HepG2 (cell line): ENCODE results near the gene EIF4G3.
"Not testable (repeated sequence)": the region's sequence is repeated elsewhere in the genome, so short reads cannot be mapped to it uniquely, and the experiment has no call there.

Experiments used
- ATF7-NPFF ChIP-seq: sonication (generic); formaldehyde crosslinking; IDR thresholded peaks from 2 replicates; pipeline ENCODE4 v1.8.1; 2023; ENCODE audit warnings: mild to moderate bottlenecking, low read depth, missing genetic modification reagents, moderate library complexity
- BHLHE40 ChIP-seq: IDR thresholded peaks from 2 replicates; pipeline ENCODE4 v1.6.1; 2011; ENCODE audit warnings: low read length, improper control_type of control experiment
- CBFB ChIP-seq: sonication (generic); formaldehyde crosslinking; IDR thresholded peaks from 2 replicates; pipeline ENCODE4 v1.4.0; 2020; ENCODE audit warnings: missing genetic modification reagents
- ESRRA ChIP-seq: sonication (generic); formaldehyde crosslinking; IDR thresholded peaks from 2 replicates; pipeline ENCODE4 v1.5.1; 2020; ENCODE audit warnings: mild to moderate bottlenecking, low read depth, missing genetic modification reagents
- FOSL1 ChIP-seq: sonication (generic); formaldehyde crosslinking; IDR thresholded peaks from 2 replicates; pipeline ENCODE4 v1.9.0; 2021; ENCODE audit warnings: missing genetic modification reagents, borderline replicate concordance
- POLR2AphosphoS5 ChIP-seq: IDR thresholded peaks from 2 replicates; pipeline ENCODE4 v1.6.1; 2012; ENCODE audit warnings: low read depth, low read length
- TCF12 ChIP-seq, 2 experiments: fragments of 450-650 bp in 1 of 2; sonication (generic) in 1 of 2; formaldehyde crosslinking in 1 of 2; IDR thresholded peaks; 2 replicates each; pipeline versions ENCODE4 v1.6.1 to v1.8.0; 2017 to 2022; ENCODE audit warnings: antibody characterized with exemption in 1 of 2, mild to moderate bottlenecking in 1 of 2, missing genetic modification reagents in 1 of 2, moderate library complexity in 1 of 2
- ZSCAN20 ChIP-seq: sonication (generic); formaldehyde crosslinking; IDR thresholded peaks from 2 replicates; pipeline ENCODE4 v1.4.0; 2020; ENCODE audit warnings: missing genetic modification reagents, mild to moderate bottlenecking, borderline replicate concordance
- TF ChIP-seq, protein P1 (sequence below): sonication (generic); formaldehyde crosslinking; IDR thresholded peaks from 2 replicates; pipeline ENCODE4 v1.4.0; 2020; ENCODE audit warnings: missing genetic modification reagents

DNA sequence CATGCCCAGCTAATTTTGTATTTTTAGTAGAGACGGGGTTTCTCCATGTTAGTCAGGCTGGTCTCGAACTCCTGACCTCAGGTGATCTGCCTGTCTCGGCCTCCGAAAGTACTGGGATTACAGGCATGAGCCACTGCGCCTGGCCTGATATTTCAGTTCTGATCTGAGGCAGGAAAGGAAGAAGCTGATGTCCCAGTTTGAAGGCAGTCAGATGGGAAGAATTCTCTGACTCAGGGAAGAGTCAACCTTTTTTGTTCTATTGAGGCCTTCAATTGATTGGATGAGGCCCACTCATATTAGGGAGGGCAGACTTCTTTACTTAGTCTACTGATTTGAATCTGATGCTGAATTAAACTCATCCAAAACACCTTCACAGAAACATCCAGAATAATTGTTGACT lies 24.5 kb upstream of the EIF4G3 start:
- not testable (repeated sequence) for TF ChIP-seq POLR2AphosphoS5; FOSL1 (CRISPR knock-in tag); CBFB (CRISPR knock-in tag); ATF7-NPFF; BHLHE40; TCF12 (IDR thresholded peaks at IDR 0.05); TCF12 (CRISPR knock-in tag; IDR thresholded peaks at IDR 0.05); ZSCAN20 (CRISPR knock-in tag); ESRRA
- TF ChIP-seq, protein P1, sequence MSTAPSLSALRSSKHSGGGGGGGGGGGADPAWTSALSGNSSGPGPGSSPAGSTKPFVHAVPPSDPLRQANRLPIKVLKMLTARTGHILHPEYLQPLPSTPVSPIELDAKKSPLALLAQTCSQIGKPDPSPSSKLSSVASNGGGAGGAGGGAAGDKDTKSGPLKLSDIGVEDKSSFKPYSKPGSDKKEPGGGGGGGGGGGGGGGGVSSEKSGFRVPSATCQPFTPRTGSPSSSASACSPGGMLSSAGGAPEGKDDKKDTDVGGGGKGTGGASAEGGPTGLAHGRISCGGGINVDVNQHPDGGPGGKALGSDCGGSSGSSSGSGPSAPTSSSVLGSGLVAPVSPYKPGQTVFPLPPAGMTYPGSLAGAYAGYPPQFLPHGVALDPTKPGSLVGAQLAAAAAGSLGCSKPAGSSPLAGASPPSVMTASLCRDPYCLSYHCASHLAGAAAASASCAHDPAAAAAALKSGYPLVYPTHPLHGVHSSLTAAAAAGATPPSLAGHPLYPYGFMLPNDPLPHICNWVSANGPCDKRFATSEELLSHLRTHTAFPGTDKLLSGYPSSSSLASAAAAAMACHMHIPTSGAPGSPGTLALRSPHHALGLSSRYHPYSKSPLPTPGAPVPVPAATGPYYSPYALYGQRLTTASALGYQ = not testable (repeated sequence)
